ENCODE measurements around the gene PSTK. TPM values are rescaled to one million over a fixed set of nuclear protein-coding genes. Genes with fewer than 3 reads are reported as not detected.

The PSTK gene
- total RNA-seq, 1 donor from 2014 or later, result 18.1 TPM

- Histone ChIP-seq H3K9ac (no peak overlapping the region), H3K4me1 (peaks cover 10% of the 10 kb centered on the region), H2AFZ (replicated peaks) (no peak overlapping the region), H4K20me1 (ENCODE audit: low read depth) (peaks cover 5% of the 10 kb centered on the region), H3K36me3 (no peaks in the 10 kb centered on the region), H3F3A (ENCODE audit: low read depth) (no peaks in the 10 kb centered on the region), H3K4me2 (no peak overlapping the region), H3K27ac (no peak overlapping the region), H3K4me3 (no peak overlapping the region), H3K27me3 (no peaks in the 10 kb centered on the region), H3K9me3 (ENCODE audit: low read depth) (no peaks in the 10 kb centered on the region), H3K79me2 (ENCODE audit: low read depth) (peaks cover 67% of the 10 kb centered on the region)
- Mint-ChIP-seq H3K4me1 (no peaks in the 10 kb centered on the region), H3K4me3 (no peak overlapping the region), H3K9me3 (no peaks in the 10 kb centered on the region), H3K36me3 (no peaks in the 10 kb centered on the region), H3K27ac (no peak overlapping the region), H3K27me3 (ENCODE audit: insufficient read depth, low read depth) (no peaks in the 10 kb centered on the region)
- TF ChIP-seq CTCF (IDR thresholded peaks at IDR 0.05) (no peak), EZH2phosphoT487 (IDR thresholded peaks at IDR 0.05) (no peak), EZH2 (IDR thresholded peaks at IDR 0.05) (no peak)
- DNase-seq (ENCODE audit: low spot score), result no peak
Measured at GRCh38 chr10:123001370-123001769, 21.2 kb downstream of the PSTK start.

DNA sequence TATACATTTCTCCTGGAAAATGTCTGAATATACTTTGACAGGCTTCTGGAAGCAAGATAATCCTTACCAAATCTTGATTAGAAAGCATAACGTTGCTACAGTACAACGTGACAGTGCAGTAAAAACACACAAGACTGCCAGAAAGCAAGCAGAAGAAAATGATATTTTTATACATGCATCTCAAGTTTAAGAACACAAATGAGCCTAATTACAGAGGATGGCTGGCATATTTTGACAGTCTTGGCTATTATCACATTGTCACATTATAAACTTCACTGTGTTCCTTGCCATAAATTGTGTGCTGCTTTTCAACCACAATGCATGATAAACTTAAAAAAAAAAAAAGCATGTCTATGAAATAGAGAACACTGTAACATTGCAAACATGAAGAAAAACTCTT, 24.1 kb downstream of the PSTK start:
- Histone ChIP-seq H3K9ac (no peak overlapping the region), H3K4me2 (no peak overlapping the region), H3K27me3 (no peaks in the 10 kb centered on the region), H4K20me1 (ENCODE audit: low read depth) (peaks cover 13% of the 10 kb centered on the region), H3K4me1 (peaks cover 21% of the 10 kb centered on the region), H3K27ac (no peak overlapping the region), H3K4me3 (no peak overlapping the region), H2AFZ (replicated peaks) (no peak overlapping the region), H3K9me3 (ENCODE audit: low read depth) (no peaks in the 10 kb centered on the region), H3K36me3 (no peaks in the 10 kb centered on the region), H3F3A (ENCODE audit: low read depth) (no peaks in the 10 kb centered on the region), H3K79me2 (ENCODE audit: low read depth) (peaks cover 86% of the 10 kb centered on the region)
- peaks cover 2% of the 10 kb centered on the region for H3K27me3 Mint-ChIP-seq (ENCODE audit: insufficient read depth, low read depth)
- H3K36me3 Mint-ChIP-seq, result no peaks in the 10 kb centered on the region
- peaks cover 18% of the 10 kb centered on the region for H3K4me1 Mint-ChIP-seq
- no peak overlapping the region for H3K27ac Mint-ChIP-seq
- no peak for TF ChIP-seq EZH2phosphoT487 (IDR thresholded peaks at IDR 0.05)
- TF ChIP-seq CTCF (IDR thresholded peaks at IDR 0.05), result no peak
- TF ChIP-seq EZH2 (IDR thresholded peaks at IDR 0.05), result no peak
- H3K9me3 Mint-ChIP-seq, result no peaks in the 10 kb centered on the region
- no peak overlapping the region for H3K4me3 Mint-ChIP-seq
- DNase-seq (ENCODE audit: low spot score), result no peak

DNA sequence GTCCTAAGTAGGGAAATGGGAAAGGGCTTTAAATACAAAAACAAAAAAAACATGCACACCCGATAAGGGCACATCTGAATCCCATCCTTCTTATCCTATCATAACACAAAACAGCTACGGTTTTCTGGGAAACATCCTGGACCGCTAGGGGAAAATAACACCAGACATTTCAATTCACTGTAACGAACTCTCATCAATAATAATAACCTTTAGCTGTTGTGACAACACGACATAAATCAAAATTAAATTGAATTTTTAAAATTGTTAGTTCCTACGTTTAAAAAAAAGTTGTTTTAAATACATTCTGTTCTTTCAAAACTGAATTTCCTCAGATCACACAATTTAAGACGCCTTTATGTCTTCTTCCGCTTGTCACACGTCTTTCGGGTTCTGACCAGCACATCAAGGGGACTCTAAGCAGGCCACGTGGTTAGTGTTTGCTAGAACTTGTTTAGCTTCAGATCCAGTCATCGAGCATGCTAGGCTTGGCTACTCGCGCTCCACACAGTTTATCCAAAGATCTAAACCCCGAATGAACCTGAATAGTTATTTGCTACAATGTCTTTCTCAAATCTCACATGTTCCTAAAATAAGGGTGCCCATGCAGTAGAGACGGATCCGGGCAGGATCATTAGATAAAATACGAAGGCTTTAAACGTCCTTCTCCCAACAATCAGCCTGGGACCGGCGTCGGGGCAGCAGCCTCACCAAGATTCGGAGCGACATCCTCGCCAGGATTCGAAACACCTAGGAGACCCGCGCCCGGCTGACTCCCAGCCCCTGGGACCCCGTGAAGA, 27.6 kb downstream of the PSTK start:
- Histone ChIP-seq H3K79me2 (ENCODE audit: low read depth) (peaks cover 68% of the 10 kb centered on the region), H3K4me1 (peaks cover 16% of the 10 kb centered on the region), H4K20me1 (ENCODE audit: low read depth) (peaks cover 8% of the 10 kb centered on the region), H3K9ac (peak overlapping the region; percentile 81), H3F3A (ENCODE audit: low read depth) (no peaks in the 10 kb centered on the region), H3K36me3 (no peaks in the 10 kb centered on the region), H3K4me3 (peak overlapping the region; percentile 80), H3K27ac (no peak overlapping the region), H3K27me3 (peaks cover 9% of the 10 kb centered on the region), H3K9me3 (ENCODE audit: low read depth) (no peaks in the 10 kb centered on the region), H2AFZ (replicated peaks) (peak overlapping the region; percentile 87), H3K4me2 (peak overlapping the region; percentile 84)
- Mint-ChIP-seq H3K36me3 (peaks cover 7% of the 10 kb centered on the region), H3K27me3 (ENCODE audit: insufficient read depth, low read depth) (peaks cover 4% of the 10 kb centered on the region), H3K4me3 (peak overlapping the region; percentile 100), H3K9me3 (no peaks in the 10 kb centered on the region), H3K27ac (peak overlapping the region; percentile 10), H3K4me1 (peaks cover 32% of the 10 kb centered on the region)
- DNase-seq (ENCODE audit: low spot score), result peak; percentile 62
- TF ChIP-seq CTCF (IDR thresholded peaks at IDR 0.05), result no peak
- no peak for TF ChIP-seq EZH2 (IDR thresholded peaks at IDR 0.05)
- no peak for TF ChIP-seq EZH2phosphoT487 (IDR thresholded peaks at IDR 0.05)
